CD4-positive, alpha-beta T cell treated with Interleukin-17A for 4 hours (primary cell): ENCODE data around the gene APCDD1.

Source experiments
- DNase-seq: peaks from one replicate; pipeline ENCODE4 v3.0.0-alpha.2; 2020; ENCODE audit warnings: mixed read lengths

Gene APCDD1

DNA sequence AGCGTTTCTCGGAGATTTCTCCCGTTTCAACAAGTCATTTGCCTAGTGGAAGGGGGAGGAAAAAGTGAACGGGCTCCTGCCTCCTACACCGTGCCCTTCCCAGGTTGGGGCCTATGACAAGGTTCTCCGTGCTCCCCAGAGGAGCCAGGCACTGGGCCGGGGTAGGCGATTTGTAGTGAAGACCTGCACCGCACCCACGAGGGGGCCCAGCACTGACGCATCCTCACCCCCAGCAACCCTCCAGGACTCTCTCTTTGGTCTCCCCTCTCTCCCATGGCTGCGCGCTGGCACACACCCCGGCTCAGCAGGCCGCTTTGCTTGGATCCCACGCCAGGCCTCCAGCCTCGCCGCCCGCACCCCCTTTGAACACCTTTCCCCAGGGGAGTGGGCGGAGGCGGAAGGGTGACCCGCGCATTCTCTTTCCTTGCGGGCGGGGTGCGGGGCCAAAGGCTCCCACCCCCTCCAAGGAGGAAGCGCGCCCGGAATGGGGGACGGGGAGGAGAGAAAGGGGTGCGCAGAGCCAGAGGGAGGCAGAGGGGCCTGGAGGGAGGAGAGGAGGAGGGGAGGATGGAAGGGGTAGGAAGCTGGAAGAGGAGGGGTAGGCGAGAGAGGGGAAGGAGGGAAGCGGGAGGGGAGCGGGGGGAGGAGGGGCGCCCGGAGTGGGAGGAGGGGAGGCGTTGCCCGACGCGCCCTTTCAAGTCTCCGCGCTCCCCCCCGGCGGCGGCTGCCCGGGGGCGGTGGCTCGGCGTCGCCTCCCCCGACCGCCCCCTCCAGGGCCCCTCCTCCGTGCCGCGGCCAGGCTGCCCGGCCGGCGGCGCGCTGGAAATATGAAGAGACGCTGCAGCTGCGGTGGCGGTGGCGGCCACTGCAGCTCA lies at the start of gene APCDD1:
TSS of gene APCDD1 (plus strand) at position 830 of the 875 bp plus-strand sequence. CDS start 347 bp downstream, outside the sequence.
- no peak for DNase-seq

DNA sequence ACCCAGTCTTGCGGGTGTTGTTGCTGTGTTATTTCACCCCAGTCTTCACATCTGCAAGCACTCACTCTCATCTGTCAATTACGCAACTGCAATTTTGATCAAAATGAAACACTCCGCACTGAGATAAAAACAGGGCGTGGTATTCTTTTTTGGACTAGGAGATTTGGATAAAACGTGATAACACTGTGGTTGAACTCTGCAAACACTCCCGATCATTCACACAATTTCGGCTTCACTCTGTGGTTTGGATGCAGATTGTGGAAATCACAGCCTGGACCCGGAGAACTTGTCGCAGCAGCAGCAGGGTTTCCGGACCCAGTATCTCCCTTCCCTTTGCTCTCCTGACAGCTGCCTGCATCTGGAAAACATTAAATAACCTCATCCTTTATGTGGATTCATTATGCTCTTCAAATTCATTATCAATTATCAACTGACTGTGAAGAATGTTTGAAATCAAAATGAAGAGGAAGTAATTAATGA lies 49.4 kb upstream of the APCDD1 start:
- no peak for DNase-seq

DNA sequence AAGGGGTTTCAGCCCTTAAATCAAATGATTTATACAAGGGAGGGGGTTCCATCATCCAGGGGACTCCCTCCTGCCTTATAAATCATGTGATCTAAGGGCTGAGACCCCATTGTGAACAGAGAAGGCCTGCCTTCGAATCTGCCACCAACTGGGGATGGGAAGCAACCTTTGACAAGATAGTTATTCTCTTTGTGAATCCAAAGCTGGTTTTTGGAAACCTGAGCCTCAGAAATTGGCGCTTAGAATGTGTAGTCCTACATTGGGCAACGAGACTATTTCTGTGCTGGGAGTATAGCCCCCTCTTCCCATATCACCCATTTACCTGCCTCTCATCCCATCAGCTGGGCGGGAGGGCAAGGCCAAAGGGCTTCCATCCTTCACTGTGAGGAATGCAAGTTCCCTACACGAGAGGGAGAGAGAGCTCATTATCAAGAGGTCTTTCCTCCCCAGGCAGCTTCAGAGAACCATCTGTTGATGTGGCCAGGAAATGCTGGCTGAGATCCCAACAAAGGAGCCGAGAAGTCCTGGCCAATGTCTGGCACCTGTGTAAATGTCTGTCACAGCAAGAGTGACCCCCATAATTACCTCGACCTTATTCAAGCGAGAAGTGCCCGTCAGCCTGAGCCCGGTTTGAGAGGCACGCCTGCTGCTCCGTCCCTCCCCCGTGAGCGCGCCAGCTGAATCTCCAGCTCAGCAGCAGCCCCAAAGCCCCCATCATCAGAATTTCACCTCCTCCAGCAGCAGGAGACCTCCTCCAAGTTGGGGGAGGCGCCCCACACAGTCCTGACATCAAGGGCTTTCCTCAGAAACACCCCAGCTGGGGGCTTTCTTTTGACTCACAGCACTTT lies 48.4 kb upstream of the APCDD1 start:
- DNase-seq = no peak

DNA sequence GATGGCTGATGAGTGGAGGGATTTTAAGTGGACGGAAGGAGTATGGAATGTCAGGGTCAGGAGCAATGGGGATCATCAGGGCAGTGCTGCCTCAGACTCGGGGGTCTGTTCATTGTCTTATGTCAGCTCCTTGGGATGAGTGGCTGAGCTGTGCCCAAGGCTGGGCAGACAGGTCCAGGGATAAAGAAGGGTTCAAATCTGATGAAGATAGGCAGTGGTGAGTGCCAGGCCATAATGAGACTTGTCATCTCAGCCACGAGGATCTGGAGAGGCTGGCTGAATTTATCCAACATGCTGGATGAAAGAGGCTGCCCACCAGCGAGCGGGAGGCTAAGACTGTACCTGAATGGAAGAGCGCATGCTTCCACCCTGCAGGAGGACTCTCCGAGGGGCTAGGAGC lies 46.3 kb upstream of the APCDD1 start:
- DNase-seq = no peak

DNA sequence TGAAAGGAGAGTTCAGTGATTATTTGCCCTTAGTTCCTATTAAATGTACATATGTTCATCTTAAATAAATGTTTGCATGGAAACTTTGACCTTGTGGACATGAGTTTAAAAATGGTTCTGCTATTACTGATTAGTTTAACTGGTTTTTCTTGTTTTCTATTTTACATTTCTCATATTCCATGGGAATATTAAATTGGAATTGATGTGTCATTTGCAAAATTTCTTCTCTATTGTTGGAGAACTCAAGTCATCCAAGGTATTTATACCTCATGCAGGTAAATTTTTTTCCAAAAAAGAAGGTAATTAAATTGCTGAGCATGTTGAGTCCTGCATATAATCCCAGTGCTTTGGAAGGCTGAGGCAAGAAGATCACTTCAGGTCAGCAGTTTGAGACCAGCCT lies 45.4 kb upstream of the APCDD1 start:
- no peak for DNase-seq

DNA sequence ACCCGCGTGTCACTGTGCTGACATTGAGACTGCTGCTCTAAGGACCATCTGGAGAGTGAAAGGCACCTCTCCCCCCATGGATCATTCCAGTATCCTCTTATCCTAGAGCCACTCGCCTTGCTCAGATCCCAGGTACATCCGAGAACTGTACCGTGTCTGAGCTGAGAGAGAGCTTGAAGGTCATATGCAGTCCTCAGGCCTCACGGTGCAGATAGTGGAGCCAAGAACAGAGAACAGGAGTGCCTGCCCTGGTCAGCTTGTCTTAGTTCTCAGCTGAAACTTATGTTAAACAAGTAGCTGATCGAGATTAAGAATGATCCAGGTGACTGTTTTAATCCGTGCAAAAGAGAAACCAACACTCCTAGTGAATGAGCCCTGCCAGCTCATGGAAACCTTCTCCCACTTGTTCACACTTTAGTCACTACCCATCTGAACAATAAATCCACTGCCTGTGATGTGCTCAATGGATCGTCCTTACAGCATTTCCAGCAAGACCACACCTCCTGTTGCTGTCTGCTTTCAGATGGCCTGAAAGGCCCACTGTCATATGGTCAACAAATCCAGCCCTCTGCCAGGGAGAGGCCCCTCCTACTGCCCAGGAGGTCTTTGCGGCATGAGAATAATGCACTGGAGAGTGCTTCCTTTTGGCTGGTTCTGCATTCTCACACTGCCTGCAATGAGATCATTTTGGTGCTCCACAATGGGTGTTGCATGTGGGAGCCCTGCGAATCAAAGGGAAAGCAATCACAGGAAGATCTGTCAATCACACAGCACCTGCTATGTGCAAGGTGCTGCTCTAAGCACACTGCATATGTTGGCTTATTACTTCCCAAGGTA lies 43.7 kb upstream of the APCDD1 start:
- DNase-seq = no peak

DNA sequence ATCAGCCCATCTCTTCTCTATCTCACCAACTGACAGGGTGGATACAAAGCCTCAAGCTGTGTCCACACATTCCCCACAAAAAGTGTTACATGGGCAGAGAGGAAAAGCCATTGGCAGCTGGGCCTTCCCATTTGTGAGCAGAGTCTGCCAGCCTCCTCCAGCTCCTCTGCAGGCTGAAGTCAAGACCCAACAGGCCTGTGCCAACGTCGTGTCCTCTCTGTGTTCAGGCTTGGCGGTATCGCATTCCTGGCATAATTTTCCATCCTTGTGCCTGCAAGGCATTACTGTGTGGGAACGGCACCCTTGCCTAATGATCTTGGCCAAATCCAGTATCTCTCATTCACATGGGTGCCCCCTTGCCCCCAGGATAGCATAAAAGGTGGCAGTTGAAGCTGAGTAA lies 41.5 kb upstream of the APCDD1 start:
- DNase-seq = no peak

DNA sequence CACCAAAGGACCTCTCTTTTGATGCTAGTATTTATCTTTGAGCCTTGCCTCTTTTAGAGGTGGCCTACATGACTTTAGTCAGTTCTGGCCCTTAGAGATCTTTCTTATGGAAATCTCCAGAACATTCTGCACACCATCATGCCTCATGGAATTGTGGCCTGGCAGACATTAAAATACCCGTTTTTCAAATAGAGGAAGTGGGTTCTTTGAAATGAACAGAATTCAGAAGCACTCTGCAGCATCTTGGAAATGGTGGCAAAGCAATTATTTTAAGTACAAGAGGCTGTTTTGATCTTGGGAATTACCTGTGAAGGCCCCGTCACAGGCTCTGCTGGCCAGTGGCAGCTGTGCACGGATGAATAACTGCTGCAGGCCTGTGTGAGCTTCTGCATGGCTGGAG lies 40.7 kb upstream of the APCDD1 start:
- DNase-seq = no peak

DNA sequence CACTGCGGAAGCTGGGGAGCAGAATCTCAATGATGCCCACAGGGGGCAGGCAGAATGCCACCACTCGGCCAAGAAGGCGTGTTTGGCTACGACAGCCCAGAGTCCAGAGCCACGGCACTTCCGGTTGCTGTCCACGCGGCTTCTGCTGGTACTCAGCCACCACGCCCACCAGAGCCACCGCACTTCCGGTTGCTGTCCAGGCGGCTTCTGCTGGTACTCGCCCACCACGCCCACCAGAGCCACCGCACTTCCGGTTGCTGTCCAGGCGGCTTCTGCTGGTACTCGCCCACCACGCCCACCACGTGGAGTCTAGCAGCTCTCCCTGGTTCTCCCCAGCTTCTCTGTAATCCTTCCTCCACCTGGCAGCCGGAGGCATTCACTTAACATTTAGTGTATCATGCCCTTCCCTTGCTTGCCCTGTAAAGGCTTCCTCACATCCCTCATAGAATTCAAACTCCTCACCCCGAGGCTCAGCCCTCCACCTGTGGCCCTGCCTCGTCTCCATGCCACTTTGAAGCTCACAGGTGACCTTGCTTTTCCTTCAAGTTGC lies 40.1 kb upstream of the APCDD1 start:
- DNase-seq = no peak

DNA sequence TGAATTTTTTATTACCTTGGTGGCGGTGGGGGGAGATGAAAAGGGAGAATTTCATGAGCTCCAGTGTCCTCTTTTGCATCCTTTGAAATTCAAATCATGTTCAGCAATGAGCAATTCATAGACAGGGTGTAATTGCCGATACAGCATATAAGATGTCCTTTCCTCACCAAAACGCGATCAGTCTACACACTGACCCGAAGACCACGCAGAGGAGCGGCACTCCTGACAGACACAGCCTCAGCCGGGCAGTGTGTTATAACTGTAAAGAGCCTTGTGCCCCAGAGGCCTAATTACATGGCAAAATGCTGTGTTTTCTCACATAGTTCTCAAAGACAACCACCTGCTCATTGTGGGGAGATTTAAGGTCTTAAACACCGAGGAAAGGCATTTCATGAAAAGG lies 38.4 kb upstream of the APCDD1 start:
- no peak for DNase-seq

DNA sequence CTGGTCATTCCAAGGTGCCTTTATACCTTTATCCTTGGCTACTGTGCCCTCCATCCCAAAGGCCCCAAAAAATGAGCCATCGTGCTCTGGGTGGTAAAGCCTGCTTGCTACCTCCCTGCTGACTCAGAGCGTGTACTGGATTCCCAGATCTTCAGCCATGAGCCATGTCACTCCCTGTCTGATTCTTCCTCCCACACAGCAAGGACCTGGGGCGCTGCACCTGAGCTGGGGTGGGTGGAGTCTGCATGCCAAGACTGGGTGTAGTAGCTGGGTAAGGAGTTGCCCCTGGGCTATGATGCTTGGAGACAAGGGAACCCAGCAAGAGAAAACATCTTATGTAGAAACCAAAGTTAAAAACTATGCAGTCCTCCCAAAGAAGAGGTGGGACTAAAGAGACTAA lies 37.2 kb upstream of the APCDD1 start:
- no peak for DNase-seq

DNA sequence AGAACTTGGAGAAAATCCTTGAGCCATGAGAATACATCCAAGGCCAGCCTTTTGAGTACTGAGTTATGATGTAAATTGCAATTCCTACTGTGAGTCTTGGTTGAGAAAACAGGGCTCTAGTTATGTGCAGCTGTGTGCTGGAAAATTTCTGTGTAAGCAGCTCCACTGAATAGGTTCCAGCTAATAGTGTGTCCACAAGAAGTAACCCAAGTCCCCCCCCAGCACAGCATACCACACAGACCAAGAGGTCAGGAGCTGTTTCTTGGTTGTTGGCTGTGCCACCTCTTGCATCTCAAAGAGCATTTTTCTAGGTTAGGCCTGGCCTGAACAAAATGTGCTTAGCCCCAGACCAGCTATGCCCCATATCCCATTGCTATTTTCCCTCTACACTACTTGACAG lies 36.8 kb upstream of the APCDD1 start:
- no peak for DNase-seq

DNA sequence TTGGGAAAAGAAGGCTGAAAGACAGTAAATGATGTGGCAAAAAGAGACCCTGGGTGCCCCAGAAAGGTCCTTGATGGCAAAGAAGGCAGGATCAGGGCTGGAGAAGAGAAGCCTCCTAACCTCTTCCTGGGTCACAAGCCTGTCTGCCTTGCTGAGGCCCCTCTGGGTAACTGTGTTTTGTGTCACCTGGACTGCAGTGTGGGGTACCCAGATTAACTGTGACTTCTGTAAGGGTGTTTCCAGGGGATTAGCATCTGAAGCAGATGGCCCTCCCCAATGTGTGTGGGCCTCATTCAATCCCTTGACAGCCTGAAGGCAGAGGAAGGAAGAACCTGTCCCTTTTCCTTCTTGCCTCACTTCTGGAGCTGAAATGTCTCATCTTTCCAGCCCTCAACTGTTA lies 35.6 kb upstream of the APCDD1 start:
- DNase-seq = no peak

DNA sequence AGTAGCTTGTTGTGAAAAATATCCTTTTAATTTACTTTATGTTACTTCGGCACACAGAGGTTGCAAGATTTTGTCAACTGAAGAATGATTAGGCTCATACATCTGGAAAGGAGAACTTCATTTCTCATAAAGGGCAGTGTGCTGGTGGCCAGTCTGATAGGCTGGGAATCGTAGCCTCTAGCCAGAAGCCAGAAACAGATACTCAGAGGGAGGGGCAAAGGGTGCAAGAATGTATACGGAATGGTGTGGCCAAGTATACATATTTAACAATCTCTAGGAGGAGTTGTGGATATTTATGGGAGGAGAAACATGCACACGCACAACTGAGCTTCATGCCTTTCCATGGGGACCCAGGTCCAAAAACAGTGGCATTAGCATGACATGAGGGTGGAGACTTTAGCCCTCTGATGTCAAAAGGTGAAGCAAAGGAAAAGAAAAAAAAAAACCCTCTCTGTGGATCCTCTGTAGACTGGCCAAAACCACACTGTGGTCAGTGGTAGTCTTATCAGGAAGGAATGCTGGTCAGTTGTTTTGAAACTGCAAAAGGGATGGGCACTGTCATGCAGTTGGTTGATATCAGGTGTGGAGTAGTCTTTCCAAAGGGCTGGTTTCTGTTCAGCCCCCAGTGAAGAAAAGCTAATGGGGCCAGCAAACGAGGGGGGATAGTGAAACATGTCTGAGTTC lies 34.9 kb upstream of the APCDD1 start:
- no peak for DNase-seq

DNA sequence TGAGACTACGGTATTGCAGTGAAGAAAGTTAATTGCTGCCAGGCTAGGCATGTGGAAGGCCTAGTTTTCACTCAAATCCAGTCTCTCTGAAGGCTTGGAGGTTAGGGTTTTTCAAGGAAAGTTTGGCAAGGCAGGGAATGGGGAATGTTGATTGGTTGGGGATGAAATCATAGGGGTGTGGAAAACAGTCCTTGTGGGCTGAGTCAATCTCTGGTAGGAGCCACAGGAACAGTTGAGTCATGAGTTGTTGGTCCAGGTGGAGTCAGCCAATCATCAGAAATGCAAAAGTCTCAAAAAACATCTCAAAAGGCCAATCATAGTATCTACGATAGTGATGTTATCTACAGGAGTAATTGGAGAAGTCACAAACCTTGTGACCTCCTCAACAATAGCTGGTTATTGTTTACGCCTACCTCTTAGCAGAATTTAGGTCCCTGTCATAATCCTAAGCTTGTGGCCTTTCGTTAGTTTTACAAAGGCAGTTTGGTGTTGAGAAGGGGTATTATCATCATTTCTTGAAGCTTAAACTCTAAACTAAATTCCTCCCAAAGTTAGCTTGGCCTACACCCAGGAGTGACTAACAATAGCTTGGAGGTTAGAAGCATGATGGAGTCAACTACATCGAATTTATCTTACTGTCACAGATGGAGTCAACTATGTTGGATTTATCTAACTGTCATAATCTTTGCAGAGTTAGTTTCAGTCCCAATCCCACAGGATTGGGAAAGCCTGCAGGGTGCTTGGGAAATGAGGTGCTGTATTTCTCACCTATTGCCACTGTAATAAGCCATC lies 33.7 kb upstream of the APCDD1 start:
- DNase-seq = no peak

DNA sequence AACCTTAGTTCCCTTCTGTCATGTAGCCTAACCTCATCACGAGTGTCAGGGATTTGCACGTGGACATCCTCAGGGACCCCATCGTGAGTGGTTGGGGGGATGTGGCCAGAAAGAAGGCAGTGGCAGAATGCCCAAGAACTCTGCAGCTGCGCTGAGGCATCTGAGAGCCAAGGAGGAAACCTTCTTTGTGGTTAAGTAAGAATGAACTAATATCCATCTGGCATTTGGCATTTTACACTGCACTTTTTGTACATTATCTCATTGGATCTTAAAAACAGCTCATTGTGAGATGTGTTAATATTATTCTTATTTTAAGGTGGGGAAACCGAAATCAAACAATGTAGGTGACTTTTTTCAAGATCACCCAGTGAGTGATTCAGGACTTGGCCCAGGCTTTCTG lies 32.6 kb upstream of the APCDD1 start:
- DNase-seq = no peak

DNA sequence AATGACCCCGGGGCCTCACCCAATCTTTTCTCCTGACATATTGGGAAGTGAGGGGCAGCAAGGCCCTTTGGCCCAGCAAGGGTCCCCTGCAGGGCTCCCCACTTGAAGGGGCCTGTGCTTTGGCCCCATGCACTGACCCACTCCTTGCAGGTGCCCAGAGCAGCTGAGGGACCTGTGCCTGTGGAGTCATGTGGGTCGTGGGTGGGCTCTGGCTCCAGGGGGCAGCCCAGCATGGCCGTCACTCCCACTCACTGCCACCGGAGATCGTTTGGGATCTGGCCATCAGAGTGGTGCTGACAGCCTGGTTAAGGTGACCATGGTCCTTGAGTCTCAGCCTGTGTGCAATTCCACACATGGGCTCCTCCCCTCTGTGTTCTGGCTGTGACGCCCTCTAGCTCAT lies 31.7 kb upstream of the APCDD1 start:
- DNase-seq = no peak

DNA sequence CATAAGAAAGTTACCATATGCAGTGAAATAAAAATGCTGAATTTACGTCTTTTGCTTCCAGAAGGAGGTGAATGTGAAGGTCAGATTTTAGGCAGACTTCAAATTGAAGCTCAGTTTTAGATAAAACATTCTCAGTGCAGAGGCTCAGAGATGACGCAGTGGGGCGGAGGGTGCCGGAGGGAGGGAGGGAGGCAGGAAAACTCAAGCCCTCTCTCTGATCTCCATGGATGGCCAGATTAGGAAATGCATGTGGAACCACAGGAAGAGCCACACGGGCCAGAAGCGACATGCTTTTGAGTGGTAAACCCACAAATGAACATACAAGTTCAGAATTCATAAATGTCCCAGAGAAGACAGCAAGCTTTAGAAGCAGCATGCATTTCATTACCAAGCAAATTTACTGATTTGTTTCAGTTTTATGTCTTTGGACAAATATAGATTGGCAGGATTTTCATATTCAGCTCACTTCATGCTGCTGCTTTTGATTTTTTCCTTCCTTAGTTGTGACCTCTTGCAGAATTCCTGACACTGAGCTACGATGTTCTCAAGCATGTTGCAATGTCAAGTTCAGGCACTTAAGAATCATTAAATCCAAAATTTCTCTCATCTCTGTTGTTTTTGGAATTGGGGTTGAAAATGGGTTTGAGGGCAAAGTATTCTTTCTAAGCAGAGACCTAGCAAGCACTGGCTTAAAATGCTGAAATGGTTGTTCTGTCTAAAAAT lies 29.7 kb upstream of the APCDD1 start:
- no peak for DNase-seq

DNA sequence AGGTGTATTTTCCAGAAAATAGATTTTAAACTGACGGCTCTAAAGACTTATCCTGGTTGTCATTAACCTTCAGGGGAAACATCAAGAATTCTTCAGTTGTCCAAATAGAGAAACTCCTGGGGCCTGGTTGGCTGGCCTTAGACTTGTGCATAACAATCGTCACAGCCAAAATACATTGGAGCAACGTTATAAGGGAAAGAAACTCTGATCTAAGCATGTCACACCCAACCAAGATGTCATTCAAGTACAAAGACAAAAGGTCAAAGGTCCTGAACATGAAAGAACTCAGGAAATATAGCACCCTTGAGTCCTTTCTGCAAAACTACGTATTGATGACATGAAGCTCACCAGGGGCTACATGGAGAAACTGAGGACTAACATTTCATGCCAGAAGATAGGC lies 23.8 kb upstream of the APCDD1 start:
- DNase-seq = no peak

DNA sequence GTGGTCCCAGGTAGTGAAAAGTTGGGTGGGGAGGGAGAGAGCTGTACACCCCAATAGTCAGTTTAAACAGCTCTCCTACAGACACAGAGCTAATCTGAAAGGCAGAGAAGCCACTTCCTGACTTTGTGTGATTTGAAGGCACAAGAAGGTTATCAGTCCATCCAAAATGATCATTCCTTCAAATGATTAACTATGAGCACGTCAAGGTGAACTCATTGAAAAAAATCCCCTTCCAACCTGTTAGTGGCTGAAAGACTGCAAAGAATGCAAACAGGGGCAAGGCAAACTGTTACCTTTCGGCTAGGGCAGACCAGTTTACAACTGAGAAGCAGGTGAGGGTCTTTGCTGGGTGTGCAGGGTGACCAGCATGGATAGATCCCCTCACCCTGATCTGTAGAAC lies 22.8 kb upstream of the APCDD1 start:
- no peak for DNase-seq

DNA sequence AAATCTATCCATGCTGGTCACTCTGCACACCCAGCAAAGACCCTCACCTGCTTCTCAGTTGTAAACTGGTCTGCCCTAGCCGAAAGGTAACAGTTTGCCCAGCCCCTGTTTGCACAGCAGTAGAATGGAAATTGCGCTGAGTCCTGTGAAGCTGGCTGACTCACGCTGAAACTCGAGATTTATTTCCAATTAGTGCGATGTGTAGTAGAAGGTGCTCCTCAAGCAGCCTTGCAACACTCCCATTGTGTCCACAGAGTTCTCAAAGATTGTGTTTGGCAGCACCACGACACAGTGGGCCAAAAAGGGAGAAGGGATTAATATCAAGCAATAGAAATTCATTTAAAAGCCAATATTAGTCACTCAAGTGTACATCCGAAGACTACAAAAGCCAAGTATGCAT lies 21.7 kb upstream of the APCDD1 start:
- DNase-seq = no peak
